ENCODE measurements around the gene SYT1.
A peak's percentile ranks its signal among the peaks of the same experiment; 100 is the strongest.

SYT1 gene

DNA sequence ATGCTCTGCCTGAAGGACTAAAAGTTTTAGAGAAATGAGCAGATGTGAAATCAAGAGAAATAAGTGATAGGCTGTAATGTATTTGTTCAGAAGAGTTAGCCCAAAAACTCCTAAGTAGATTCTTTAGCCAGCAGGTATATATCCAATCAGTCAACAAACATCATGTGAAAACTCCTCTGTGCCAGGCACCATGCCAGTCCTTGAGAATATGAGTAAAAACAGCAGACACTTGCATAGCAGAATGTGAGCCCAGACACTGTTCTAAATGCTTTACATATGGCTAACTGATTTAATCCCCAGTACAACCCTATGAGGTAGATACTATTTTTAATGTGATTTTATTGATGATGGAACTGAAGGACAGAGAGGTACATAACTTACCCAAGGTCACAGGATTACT, 496.4 kb downstream of the SYT1 start:
- TF ChIP-seq, protein P1, sequence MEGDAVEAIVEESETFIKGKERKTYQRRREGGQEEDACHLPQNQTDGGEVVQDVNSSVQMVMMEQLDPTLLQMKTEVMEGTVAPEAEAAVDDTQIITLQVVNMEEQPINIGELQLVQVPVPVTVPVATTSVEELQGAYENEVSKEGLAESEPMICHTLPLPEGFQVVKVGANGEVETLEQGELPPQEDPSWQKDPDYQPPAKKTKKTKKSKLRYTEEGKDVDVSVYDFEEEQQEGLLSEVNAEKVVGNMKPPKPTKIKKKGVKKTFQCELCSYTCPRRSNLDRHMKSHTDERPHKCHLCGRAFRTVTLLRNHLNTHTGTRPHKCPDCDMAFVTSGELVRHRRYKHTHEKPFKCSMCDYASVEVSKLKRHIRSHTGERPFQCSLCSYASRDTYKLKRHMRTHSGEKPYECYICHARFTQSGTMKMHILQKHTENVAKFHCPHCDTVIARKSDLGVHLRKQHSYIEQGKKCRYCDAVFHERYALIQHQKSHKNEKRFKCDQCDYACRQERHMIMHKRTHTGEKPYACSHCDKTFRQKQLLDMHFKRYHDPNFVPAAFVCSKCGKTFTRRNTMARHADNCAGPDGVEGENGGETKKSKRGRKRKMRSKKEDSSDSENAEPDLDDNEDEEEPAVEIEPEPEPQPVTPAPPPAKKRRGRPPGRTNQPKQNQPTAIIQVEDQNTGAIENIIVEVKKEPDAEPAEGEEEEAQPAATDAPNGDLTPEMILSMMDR (IDR thresholded peaks at IDR 0.05; ENCODE audit: low read depth, low read length), result no peak
- no peak for DNase-seq (ENCODE audit: extremely low read depth, low read depth)

DNA sequence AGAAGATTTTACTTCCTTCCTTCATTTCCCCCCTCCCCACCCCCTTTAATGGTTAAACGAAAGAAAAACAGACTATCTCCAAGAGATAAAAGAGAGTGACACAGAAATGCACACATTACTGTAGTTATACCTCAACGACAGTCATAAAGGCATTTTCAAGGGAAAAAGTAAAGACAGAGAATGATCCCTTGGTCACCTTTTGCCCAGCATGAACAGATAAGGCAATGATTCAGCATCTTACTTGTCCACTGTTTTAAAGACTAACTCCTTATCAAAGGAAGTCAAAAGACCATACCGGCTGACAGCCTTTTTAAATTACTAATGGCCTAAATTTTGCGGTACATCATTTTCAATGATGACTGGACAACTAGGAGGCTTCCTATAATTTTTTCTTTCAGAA, 499.6 kb downstream of the SYT1 start:
- DNase-seq (ENCODE audit: extremely low read depth, low read depth), result no peak
- TF ChIP-seq, protein P1 (IDR thresholded peaks at IDR 0.05; ENCODE audit: low read depth, low read length), result no peak

DNA sequence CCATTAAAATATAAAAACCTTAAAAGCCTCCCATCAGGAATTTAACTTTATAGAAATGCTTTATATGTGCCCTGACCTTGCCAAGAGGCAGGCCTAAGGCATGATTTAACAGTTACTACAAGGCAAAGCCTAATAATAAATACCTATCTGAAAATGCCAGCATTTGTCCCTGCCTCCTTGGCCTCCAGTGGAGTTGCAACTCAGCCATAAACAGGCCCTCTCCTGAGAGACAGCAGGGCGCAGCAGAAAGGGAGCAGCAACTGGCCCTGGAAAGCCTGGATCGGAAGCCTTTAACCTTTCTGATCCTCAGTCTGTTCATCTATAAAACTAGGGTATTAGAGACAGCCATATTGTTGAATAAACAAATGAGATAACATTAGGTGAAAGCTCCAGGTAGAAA, 501.8 kb downstream of the SYT1 start:
- TF ChIP-seq, protein P1 (IDR thresholded peaks at IDR 0.05; ENCODE audit: low read depth, low read length), result no peak

DNA sequence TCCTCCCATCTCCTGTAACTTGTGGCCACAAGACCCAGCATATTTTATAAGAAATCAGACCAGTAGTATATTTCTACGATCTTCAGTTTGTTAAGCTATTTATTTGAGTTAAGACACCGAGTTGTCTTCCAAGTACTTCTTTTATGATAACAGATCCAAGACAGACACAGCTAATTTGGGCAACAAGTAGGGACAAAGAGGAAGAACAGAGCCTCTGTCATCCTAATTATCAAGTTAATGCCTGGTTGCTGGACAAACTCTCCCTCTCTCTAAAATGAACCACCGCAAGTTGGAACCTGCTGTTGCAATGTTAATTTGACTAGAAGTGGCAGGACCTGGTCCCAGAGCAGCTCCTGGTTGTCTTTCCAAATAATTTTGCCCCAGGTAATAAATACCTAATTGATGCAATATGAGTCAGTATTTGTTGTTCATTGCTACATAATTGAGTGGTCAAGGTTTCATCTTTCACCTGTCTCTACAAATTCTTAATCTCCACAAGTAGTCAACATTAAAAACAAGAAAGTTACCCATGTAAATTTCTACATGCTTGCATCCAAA, 502.5 kb downstream of the SYT1 start:
- DNase-seq (ENCODE audit: extremely low read depth, low read depth), result no peak
- TF ChIP-seq, protein P1 (IDR thresholded peaks at IDR 0.05; ENCODE audit: low read depth, low read length), result no peak

More for the DNA sequence above, 501.8 kb downstream of the SYT1 start:
- DNase-seq (ENCODE audit: extremely low read depth, low read depth), result no peak

DNA sequence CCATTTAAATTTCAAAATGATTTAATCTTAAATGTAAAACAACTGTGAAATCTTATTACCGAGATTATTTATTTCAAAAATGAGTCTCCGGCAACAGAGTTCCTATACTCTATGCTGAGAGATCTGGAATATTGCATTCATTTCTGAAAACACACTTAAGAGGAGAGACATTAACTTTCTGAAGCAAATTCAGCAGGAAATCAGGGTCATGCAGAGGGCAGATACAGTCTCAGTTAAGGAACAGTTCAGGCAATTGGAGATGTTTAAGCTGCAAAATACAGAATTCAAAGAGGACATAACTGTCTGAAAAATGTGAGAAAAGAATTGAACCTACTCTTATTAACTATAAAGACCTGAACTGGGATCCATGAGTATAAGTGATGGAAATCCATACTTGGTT, 505.4 kb downstream of the SYT1 start:
- DNase-seq (ENCODE audit: extremely low read depth, low read depth), result no peak
- TF ChIP-seq, protein P1 (IDR thresholded peaks at IDR 0.05; ENCODE audit: low read depth, low read length), result no peak

DNA sequence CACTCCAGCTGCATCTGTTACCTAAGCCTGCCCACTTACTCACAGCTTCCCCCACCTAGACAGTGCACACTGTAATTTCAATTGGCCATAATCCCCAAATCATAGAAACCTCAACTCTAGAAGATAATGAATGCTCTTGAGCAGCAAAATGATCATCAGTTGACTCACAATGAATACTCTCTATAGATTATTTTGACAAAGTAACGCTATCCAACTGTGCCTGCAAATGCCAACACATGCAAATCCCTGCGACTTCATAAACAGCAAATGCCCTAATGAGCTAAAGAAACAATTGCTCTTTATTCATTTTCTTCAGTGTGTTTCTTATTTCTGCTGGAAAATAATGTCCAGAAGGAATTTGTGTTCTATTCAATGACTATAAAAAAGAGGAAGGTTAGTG, 506.7 kb downstream of the SYT1 start:
- DNase-seq (ENCODE audit: extremely low read depth, low read depth), result no peak
- TF ChIP-seq, protein P1 (IDR thresholded peaks at IDR 0.05; ENCODE audit: low read depth, low read length), result no peak

DNA sequence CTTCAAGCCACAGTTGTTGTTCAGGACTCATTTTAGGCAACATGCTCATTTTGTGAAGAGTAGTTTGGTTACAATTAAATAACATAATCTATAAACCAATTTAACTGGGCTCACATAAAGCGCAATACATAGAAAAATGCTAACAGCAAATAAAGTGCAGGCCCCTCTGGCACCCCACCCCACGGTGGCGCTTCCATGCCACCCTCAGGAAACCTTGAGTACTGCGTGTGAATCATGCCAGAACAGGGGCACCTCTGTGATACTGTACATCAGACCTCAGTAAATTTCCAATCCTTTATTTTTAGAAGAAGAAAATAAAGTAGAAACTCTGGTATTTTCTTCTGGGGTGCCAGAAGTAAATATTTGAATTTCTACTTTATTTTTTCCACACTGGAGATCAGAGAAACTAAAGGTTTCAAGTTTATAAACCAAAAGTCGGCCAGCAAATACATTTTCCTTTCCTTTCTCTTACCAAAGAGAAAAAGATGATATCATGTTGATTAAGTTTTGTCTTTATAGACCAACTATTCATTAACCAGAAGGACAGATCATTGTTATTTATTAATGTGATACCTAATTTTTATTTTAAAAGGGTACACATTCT, 509.4 kb downstream of the SYT1 start:
- TF ChIP-seq, protein P1 (IDR thresholded peaks at IDR 0.05; ENCODE audit: low read depth, low read length), result peak; percentile 77
- no peak for DNase-seq (ENCODE audit: extremely low read depth, low read depth)

Data from AG09319 (cell line).